ENCODE measurements around the gene EDDM13.
A peak's percentile ranks its signal among the peaks of the same experiment; 100 is the strongest.

- TF ChIP-seq POLR2AphosphoS5 (IDR thresholded peaks at IDR 0.05; ENCODE audit: low read depth, low read length) = peak; percentile 90
- TF ChIP-seq POLR2A (IDR thresholded peaks at IDR 0.05; ENCODE audit: low read depth, low read length) = peak; percentile 73; the same call in 1 of the 2 replicates
- TF ChIP-seq TAF1 (IDR thresholded peaks at IDR 0.05; ENCODE audit: borderline replicate concordance, low read depth, low read length) = peak; percentile 55
These were observed 42.0 kb downstream of the EDDM13 start, which contains the start of gene ZSCAN5A for GRCh38 chr19:56314381-56315076.

All from GM12892 (cell line).